Adrenal gland (tissue), 5 donors: ENCODE measurements around the gene ZDHHC14.

Source experiments
- POLR2A ChIP-seq, 2 donors: fragments of 450-650 bp; IDR thresholded peaks; one replicate each; pipeline ENCODE4 v1.6.1; 2017; ENCODE audit warnings: antibody characterized with exemption in 2 of 2, mild to moderate bottlenecking in 2 of 2, moderate library complexity in 1 of 2
- TF ChIP-seq, protein P1 (sequence below), 6 experiments: fragments of 450-650 bp in 4 of 6; fragments of 200-600 bp in 2 of 6; sonication (generic) in 1 of 6; IDR thresholded peaks; 1 replicate in 5 of 6; 2 replicates in 1 of 6; pipeline versions ENCODE4 v1.5.1 to v1.8.0; 2016 to 2021; ENCODE audit warnings: antibody characterized with exemption in 6 of 6, mild to moderate bottlenecking in 2 of 6, moderate library complexity in 1 of 6
- donor health status: DM: no; HTN: no; CAD: no.

DNA sequence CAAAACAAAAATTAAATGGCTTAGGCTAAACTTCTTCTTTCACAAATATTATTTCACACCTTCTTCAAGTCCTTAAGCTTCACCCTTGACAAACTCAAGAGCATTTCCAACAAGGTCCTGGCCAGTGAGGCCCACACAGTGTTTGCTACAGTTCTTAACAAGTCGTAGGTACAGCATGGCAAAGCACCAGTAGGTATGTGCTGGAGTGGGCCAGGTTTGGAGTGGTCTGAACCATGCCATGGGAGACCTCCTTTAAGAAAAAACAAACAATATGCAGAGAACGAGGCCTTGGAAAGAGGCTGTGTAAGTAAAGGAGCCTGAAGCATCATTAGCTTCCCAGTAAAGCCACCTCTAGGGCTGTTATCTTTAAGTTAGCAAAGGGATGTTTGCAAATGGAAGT, 287.7 kb downstream of the ZDHHC14 start:
- TF ChIP-seq, protein P1, sequence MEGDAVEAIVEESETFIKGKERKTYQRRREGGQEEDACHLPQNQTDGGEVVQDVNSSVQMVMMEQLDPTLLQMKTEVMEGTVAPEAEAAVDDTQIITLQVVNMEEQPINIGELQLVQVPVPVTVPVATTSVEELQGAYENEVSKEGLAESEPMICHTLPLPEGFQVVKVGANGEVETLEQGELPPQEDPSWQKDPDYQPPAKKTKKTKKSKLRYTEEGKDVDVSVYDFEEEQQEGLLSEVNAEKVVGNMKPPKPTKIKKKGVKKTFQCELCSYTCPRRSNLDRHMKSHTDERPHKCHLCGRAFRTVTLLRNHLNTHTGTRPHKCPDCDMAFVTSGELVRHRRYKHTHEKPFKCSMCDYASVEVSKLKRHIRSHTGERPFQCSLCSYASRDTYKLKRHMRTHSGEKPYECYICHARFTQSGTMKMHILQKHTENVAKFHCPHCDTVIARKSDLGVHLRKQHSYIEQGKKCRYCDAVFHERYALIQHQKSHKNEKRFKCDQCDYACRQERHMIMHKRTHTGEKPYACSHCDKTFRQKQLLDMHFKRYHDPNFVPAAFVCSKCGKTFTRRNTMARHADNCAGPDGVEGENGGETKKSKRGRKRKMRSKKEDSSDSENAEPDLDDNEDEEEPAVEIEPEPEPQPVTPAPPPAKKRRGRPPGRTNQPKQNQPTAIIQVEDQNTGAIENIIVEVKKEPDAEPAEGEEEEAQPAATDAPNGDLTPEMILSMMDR (IDR thresholded peaks at IDR 0.05): no peak
- no peak for TF ChIP-seq POLR2A (IDR thresholded peaks at IDR 0.05)
